HG03439 (cell line): ENCODE results near the gene KCNN2.
A peak's percentile ranks its signal among the peaks of the same experiment; 100 is the strongest.

Experiments used
- ATAC-seq: cut with Tn5 transposase; IDR thresholded peaks from one replicate; pipeline ENCODE4 v1.9.1; 2021; ENCODE audit warnings: mild to moderate bottlenecking, moderate library complexity; ENCODE audit not compliant: unreplicated experiment

KCNN2 gene

GRCh38 chr5:114362197-114362976 is 517 bp downstream of the KCNN2 start:
- peak; percentile 34 for ATAC-seq

- no peak for ATAC-seq
Measured at GRCh38 chr5:114362977-114363761, 1.3 kb downstream of the KCNN2 start.

GRCh38 chr5:114363837-114364236 is 2.0 kb downstream of the KCNN2 start:
- ATAC-seq, result no peak

DNA sequence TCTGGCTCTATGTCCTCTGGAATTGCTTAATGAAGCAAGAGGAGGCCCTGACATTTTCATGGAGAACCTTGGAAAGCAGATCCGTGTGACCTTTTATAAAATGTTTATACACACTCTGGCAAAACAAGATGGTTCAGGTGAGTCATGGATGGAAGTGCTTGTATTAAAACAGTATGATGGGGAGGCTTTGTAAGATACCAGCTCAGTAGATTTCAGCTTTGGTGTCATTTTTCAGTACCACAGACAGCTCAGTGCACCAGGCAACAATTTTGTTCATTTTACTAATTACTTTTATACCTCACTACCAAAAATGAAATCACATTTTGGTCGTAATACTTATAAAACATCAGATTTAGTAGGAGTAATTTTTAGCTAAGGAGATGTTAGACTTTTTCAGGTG is 5.2 kb downstream of the KCNN2 start:
- no peak for ATAC-seq

- no peak for ATAC-seq
Measured at GRCh38 chr5:114369680-114370417, 8.0 kb downstream of the KCNN2 start.

- no peak for ATAC-seq
Measured at GRCh38 chr5:114377050-114377844, 15.4 kb downstream of the KCNN2 start.

DNA sequence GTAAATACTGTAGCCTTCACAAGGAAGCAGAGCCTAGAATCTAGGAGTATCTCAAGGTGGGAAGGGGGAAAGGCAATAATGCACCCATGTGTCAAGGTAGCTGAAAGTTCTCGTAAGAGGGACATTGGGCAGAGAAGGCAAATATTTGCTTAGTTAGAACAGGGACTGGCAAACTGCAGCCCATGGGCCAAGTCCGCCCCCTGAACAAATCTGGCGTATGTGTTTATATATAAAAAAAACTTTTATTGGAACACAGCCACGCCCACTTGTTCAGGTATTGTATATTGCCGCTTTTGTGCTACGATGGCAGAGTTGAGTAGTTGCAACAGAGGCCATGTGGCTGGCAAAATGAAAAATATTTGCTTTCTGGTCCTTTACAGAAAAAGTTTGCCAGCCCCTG is 16.1 kb downstream of the KCNN2 start:
- ATAC-seq, result no peak

GRCh38 chr5:114380721-114381120 is 18.9 kb downstream of the KCNN2 start:
- no peak for ATAC-seq

- no peak for ATAC-seq
Measured at GRCh38 chr5:114387433-114387832, 25.6 kb downstream of the KCNN2 start.

- no peak for ATAC-seq
Measured at GRCh38 chr5:114390431-114390830, 28.6 kb downstream of the KCNN2 start.

- no peak for ATAC-seq
Measured at GRCh38 chr5:114391321-114391720, 29.5 kb downstream of the KCNN2 start.

DNA sequence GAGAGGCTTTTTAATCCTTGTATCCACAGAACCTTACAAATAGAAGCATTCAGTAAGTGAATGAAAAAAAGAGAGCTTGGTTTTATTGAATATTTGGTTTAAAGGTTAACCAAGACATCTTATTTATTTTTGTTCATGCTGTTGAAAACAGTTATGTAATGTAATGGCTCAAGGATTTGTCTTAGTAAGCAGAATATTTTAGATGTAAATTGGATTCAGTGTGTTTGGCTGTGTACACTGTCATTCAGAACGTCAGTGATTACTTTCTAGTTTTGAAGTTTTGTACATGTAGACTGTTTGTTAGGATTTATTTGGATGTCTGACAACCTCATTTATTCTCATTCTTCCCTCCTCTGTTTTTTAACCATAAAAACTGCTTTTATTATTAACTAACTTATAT is 31.3 kb downstream of the KCNN2 start:
- no peak for ATAC-seq

GRCh38 chr5:114402206-114402605 is 40.3 kb downstream of the KCNN2 start:
- ATAC-seq, result no peak

GRCh38 chr5:114407783-114408182 is 45.9 kb downstream of the KCNN2 start:
- no peak for ATAC-seq

GRCh38 chr5:114408847-114409246 is 47.0 kb downstream of the KCNN2 start:
- no peak for ATAC-seq

DNA sequence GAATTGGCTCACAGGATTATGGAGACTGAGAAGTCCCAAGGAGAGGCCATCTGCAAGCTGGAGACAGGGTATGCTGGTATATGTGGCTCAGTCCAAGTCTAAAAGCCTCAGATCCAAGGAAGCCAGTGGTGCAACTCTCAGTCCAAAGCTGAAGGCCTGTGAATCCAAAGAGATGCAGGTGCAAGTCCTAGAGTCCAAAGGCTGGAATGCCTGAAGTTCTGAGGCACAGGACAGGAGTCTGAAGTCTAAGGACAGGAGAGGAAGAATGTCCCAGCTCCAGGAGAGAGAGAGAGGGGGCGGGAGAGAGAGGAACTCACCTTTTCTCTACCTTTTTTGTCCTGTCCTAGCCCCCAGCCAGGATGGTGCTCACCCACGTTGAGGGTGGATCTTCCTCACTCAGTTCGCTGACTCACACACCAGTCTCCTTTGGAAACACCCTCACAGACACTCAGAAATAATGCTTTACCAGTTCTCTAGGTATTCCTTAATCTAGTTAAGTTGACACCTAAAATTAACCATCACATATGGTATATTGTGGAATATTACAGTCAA is 49.6 kb downstream of the KCNN2 start:
- ATAC-seq, result no peak

GRCh38 chr5:114412510-114413171 is 50.8 kb downstream of the KCNN2 start:
- ATAC-seq, result no peak

GRCh38 chr5:114415760-114416159 is 53.9 kb downstream of the KCNN2 start:
- no peak for ATAC-seq

GRCh38 chr5:114416254-114416653 is 54.4 kb downstream of the KCNN2 start:
- no peak for ATAC-seq

DNA sequence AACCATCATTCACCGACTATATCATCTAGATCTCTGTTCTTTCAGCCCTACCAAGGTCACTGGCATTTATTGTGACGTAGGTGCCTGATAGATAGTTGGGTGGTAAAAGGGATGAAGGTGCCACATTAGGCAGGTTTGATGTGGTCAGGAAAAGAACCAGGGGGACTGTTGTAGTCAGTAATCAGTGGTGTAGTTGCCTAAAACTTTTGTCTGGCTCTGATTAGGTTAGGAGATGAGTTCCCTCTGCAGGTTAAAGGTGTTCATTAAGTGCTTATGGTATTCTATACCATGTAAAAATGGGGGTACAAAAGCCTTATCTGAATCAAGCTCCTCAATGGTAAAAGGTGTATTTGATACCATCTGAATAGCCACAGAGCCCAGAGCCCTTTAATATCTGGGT is 55.6 kb downstream of the KCNN2 start:
- no peak for ATAC-seq
